HUES6 (cell line): ENCODE measurements around the gene METTL3.

Experiments used
- H3K27ac ChIP-seq: 2 replicates; pipeline ENCODE4 v1.7.0; 2013; ENCODE audit warnings: low read depth, mild to moderate bottlenecking, low read length, inconsistent platforms
- H3K27me3 ChIP-seq: 2 replicates; pipeline ENCODE4 v1.6.1; 2013; ENCODE audit warnings: low read length; ENCODE audit not compliant: control insufficient read depth, insufficient read depth
- H3K36me3 ChIP-seq: 2 replicates; pipeline ENCODE4 v1.6.1; 2013; ENCODE audit warnings: low read length; ENCODE audit not compliant: control insufficient read depth, insufficient read depth
- H3K4me1 ChIP-seq: 2 replicates; pipeline ENCODE4 v1.6.1; 2013; ENCODE audit warnings: low read length; ENCODE audit not compliant: control insufficient read depth, insufficient read depth
- H3K4me3 ChIP-seq: 2 replicates; pipeline ENCODE4 v1.5.1; 2013; ENCODE audit warnings: low read depth, low read length
- H3K9ac ChIP-seq: one replicate; pipeline ENCODE4 v1.6.1; 2013; ENCODE audit warnings: mild to moderate bottlenecking, low read length
- H3K9me3 ChIP-seq: 2 replicates; pipeline ENCODE4 v1.6.1; 2013; ENCODE audit warnings: low read depth, low read length; ENCODE audit not compliant: control insufficient read depth, insufficient read depth

Gene METTL3

DNA sequence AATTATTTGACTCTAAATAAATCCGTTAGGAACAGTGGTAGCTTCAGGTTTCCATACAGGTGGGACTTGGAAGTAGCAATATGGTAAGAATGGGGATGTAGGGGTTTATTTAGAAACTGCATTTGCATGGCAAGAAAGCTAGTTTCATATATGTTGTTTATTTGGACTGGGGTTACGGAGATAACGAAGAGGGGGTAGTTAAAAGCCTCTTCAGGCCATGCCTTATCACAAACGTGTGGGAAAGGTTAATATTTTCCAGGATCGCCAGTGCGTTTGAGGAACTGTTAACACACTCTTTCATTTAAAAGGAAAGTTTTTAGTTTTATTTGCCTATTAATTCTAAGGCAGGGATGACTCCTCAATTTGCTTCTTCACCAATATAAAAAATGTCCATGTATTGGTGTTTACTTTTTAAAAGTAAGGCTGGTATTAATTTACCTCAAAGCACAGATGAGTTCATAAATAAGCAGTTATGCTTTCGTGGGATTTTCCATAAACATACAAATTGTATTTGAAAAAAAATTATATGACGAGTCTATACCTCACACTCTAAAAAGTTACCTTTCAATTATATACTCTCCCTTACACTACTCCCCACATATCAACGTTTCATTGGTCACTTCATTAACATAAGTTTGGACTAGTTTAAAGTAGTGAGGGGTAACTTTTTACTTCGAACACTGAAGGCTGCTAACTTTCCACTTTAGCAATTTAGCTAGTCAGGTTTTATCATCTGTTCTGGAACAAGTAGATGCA is 35.2 kb downstream of the METTL3 start:
- Histone ChIP-seq H3K9ac (peak overlapping the region; percentile 64), H3K27ac (no peak overlapping the region), H3K4me3 (peak overlapping the region; percentile 78), H3K9me3 (no peaks in the 10 kb centered on the region), H3K36me3 (peaks cover 32% of the 10 kb centered on the region), H3K4me1 (no peaks in the 10 kb centered on the region), H3K27me3 (no peaks in the 10 kb centered on the region)

DNA sequence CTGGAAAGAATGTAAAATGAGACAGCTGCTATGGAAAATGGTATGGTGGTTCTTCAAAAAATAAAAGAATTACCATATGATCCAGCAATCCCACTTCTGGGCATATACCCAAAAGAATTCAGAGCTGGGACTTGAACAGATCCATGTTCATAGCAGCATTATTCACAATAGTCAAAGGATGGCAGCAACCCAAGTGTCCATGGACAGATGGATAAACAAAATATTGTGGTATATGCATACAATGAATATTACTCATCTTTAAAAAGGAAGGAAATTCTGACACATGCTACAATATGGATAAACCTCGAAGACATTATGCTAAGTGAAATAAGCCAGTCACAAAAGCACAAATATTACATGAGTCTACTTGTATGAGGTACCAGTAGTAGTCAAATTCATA is 43.5 kb downstream of the METTL3 start:
- H3K36me3 ChIP-seq, result peaks cover 69% of the 10 kb centered on the region

DNA sequence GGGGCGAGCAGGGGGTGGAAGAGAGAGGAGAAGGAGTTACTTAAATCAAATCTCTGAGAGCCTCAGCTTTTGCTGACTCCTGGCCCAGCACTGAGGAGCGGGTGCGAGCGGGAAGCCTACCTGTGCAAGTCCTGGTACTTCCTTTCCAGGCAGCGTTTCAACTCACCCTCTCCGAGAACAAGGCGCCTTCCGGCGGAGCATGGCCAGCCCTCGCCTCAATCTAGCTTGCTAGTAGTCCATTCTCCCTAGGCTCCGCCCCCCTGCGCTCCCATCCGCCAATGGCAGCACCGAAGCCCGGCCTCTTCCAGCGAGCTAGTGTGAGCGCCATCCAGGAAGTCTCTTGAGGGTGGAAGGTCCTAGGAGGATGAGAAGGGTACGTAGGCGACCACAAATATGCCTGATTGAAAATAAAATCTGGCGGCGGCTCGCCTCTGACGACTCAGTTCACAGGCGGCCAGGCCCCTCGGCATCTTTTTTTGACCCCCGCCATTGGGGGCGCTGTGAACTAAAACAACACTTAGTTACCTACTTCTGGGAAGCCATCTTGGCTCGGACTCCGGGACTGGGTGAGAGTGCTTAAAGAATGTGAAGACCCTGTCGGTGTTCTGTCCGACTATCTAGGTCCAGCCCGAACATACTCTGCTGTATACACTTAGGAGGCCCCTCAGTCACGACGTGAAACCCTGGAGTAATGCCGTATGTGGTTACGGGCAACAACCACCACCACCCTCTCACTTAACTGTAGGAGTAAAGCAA is 55.0 kb downstream of the METTL3 start, which contains the start of gene CHD8:
Gene CHD8, minus strand, starts transcription at position 212 of the 756 bp plus-strand sequence. CDS start 24,480 bp downstream, outside the sequence.
- peak within 1 kb of the TSS; percentile 90 for H3K4me3 ChIP-seq
- no peaks in the 10 kb centered on the region for H3K9me3 ChIP-seq

More for the DNA sequence above, 43.5 kb downstream of the METTL3 start:
- H3K27me3 ChIP-seq, result no peaks in the 10 kb centered on the region
- H3K4me1 ChIP-seq, result no peaks in the 10 kb centered on the region
- no peaks in the 10 kb centered on the region for H3K9me3 ChIP-seq
- H3K9ac ChIP-seq, result no peak overlapping the region
- no peak overlapping the region for H3K4me3 ChIP-seq
- H3K27ac ChIP-seq, result no peak overlapping the region

DNA sequence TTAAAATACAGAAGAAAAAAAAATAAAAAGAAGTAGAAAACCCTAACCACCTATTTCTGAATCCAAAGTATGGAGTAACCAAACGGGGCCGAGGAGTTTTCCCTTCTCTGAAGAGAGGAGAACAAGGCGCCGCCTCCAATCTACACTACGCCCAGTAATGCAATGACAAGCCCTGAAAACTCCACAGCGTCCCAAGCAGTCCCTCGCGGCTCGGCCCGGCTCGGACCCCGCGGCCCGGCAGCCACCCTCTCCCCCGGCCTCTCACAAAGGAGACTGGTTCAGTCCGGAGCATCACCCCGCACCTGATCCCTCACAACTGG is 55.6 kb downstream of the METTL3 start:
- Histone ChIP-seq H3K27me3 (no peaks in the 10 kb centered on the region), H3K36me3 (peaks cover 10% of the 10 kb centered on the region), H3K27ac (peak overlapping the region; percentile 81), H3K9ac (peak overlapping the region; percentile 95), H3K4me1 (no peaks in the 10 kb centered on the region), H3K4me3 (peak overlapping the region; percentile 90), H3K9me3 (no peaks in the 10 kb centered on the region)

More for the DNA sequence above, 55.0 kb downstream of the METTL3 start, which contains the start of gene CHD8:
- Histone ChIP-seq H3K36me3 (peaks cover 15% of the 10 kb centered on the region), H3K4me1 (no peaks in the 10 kb centered on the region), H3K27ac (peak within 1 kb of the TSS; percentile 81), H3K27me3 (no peaks in the 10 kb centered on the region), H3K9ac (peak within 1 kb of the TSS; percentile 95)

DNA sequence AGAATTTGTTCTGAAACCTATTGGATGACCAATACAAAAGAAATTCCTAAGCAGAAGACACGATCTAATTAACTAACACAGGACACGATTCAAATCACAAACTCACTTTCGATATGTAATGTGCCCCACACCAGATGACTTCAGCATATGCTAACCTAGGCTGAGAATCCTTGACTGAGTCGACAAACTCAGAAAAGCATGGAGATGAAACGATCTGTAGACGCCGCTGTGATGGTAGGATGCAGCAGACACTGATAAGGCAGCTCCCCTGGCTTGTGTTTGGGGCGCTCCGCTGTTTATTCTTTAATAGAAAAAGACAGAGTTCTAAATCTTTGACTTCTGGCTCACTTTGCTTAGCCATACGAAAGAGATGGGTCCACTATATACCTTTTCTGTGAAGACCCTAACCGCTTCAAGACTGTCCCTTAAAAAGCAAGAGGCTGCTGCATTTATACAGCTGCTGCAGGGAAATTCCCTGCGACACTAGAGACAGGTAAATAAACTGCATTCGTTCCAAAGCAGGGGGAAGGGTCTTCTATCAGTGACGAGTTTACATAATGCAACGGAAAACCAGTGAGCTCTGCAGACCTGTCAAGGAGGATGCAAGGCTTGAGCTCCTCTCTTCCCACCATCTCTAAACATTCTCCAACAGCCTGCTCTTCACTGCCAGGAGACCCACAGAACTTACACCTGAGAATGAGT is 56.1 kb downstream of the METTL3 start:
- Histone ChIP-seq H3K27ac (no peak overlapping the region), H3K9me3 (no peaks in the 10 kb centered on the region)

DNA sequence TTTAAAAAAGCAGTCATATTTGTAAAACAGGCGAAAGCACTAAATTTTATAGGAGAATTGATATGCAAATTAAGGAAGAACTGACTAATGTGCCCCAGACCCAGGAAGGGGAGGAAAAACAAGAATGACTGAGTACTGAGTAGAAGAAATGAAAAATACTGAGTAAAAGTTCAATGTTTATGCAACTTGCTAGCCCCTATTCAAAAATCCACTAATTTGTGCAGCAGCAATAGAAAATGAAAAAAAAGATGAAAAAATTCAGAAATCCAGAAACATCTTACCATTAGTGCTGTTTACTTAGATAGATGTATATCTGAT is 61.3 kb downstream of the METTL3 start:
- no peaks in the 10 kb centered on the region for H3K9me3 ChIP-seq
- H3K36me3 ChIP-seq, result peaks cover 15% of the 10 kb centered on the region; the same call in 1 of the 2 replicates
- H3K9ac ChIP-seq, result no peak overlapping the region
- H3K27me3 ChIP-seq, result no peaks in the 10 kb centered on the region
- no peak overlapping the region for H3K4me3 ChIP-seq
- H3K27ac ChIP-seq, result no peak overlapping the region
- no peaks in the 10 kb centered on the region; the same call in 1 of the 2 replicates for H3K4me1 ChIP-seq

More for the DNA sequence above, 56.1 kb downstream of the METTL3 start:
- Histone ChIP-seq H3K4me1 (no peaks in the 10 kb centered on the region), H3K27me3 (no peaks in the 10 kb centered on the region), H3K9ac (peak overlapping the region; percentile 95), H3K36me3 (peaks cover 12% of the 10 kb centered on the region; the same call in 1 of the 2 replicates), H3K4me3 (peak overlapping the region; percentile 90)
